Inflammatory macrophage (primary cell): ENCODE data around the gene NEB.
"Not testable (repeated sequence)": the region's sequence is repeated elsewhere in the genome, so short reads cannot be mapped to it uniquely, and the experiment has no call there.

Experiments used
- DNase-seq, 2 donors: peaks; one replicate each; pipeline ENCODE4 v3.0.0-alpha.2; 2020 to 2022

NEB gene

GRCh38 chr2:151609705-151610104 lies 124.6 kb downstream of the NEB start:
- no peak for DNase-seq

- DNase-seq: not testable (repeated sequence)
These were observed 126.5 kb downstream of the NEB start for GRCh38 chr2:151607459-151608424.

- not testable (repeated sequence) for DNase-seq
These were observed 130.7 kb downstream of the NEB start for GRCh38 chr2:151603530-151603929.

- not testable (repeated sequence) for DNase-seq
These were observed 131.9 kb downstream of the NEB start for GRCh38 chr2:151602402-151602801.

GRCh38 chr2:151601803-151602202 lies 132.5 kb downstream of the NEB start:
- DNase-seq: not testable (repeated sequence)

- not testable (repeated sequence) for DNase-seq
These were observed 137.2 kb downstream of the NEB start for GRCh38 chr2:151596903-151597608.

- DNase-seq: not testable (repeated sequence)
These were observed 142.4 kb downstream of the NEB start for GRCh38 chr2:151591908-151592255.

- not testable (repeated sequence) for DNase-seq
These were observed 142.9 kb downstream of the NEB start for GRCh38 chr2:151591250-151591907.

GRCh38 chr2:151581300-151581699 lies 153.0 kb downstream of the NEB start:
- DNase-seq: not testable (repeated sequence)

- not testable (repeated sequence) for DNase-seq
These were observed 153.6 kb downstream of the NEB start for GRCh38 chr2:151580697-151581096.

- no peak for DNase-seq
These were observed 157.2 kb downstream of the NEB start for GRCh38 chr2:151577116-151577515.

GRCh38 chr2:151576080-151576479 lies 158.2 kb downstream of the NEB start:
- no peak for DNase-seq

- DNase-seq: no peak
These were observed 158.9 kb downstream of the NEB start for GRCh38 chr2:151575338-151575737.

GRCh38 chr2:151570191-151570590 lies 164.1 kb downstream of the NEB start:
- no peak for DNase-seq

GRCh38 chr2:151569167-151569566 lies 165.1 kb downstream of the NEB start:
- no peak for DNase-seq

- no peak for DNase-seq
These were observed 165.8 kb downstream of the NEB start for GRCh38 chr2:151568501-151568900.

- no peak for DNase-seq
These were observed 167.3 kb downstream of the NEB start for GRCh38 chr2:151567006-151567405.

GRCh38 chr2:151562398-151562797 lies 171.9 kb downstream of the NEB start:
- no peak for DNase-seq

GRCh38 chr2:151560289-151560688 lies 174.0 kb downstream of the NEB start:
- DNase-seq: no peak

- DNase-seq: not testable (repeated sequence)
These were observed 174.8 kb downstream of the NEB start for GRCh38 chr2:151559431-151559830.

GRCh38 chr2:151557883-151558282 lies 176.4 kb downstream of the NEB start:
- DNase-seq: not testable (repeated sequence)

GRCh38 chr2:151556121-151556520 lies 178.2 kb downstream of the NEB start:
- DNase-seq: no peak

GRCh38 chr2:151552287-151552686 lies 182.0 kb downstream of the NEB start:
- peak in 1 of 2 donors; percentile 13 for DNase-seq
